Smooth muscle cell of the brain vasculature (primary cell): Measurements from ENCODE around the gene PAX5.

ENCODE experiments used
- DNase-seq: peaks from one replicate; pipeline ENCODE4 v3.0.0-alpha.2; 2012; ENCODE audit warnings: low read depth, low spot score

The PAX5 gene

GRCh38 chr9:36902861-36903524 lies 131.1 kb downstream of the PAX5 start:
- DNase-seq = no peak

GRCh38 chr9:36902080-36902716 lies 131.9 kb downstream of the PAX5 start:
- no peak for DNase-seq

- DNase-seq = no peak
These were observed 132.5 kb downstream of the PAX5 start for GRCh38 chr9:36901528-36901927.

- DNase-seq = no peak
These were observed 133.2 kb downstream of the PAX5 start for GRCh38 chr9:36900856-36901220.

GRCh38 chr9:36900136-36900855 lies 133.8 kb downstream of the PAX5 start:
- no peak for DNase-seq

GRCh38 chr9:36899406-36899805 lies 134.7 kb downstream of the PAX5 start:
- DNase-seq = no peak

GRCh38 chr9:36898431-36899020 lies 135.5 kb downstream of the PAX5 start:
- no peak for DNase-seq

GRCh38 chr9:36897478-36897877 lies 136.6 kb downstream of the PAX5 start:
- no peak for DNase-seq

GRCh38 chr9:36897019-36897418 lies 137.0 kb downstream of the PAX5 start:
- no peak for DNase-seq

GRCh38 chr9:36896296-36896695 lies 137.8 kb downstream of the PAX5 start:
- no peak for DNase-seq

- no peak for DNase-seq
These were observed 138.3 kb downstream of the PAX5 start for GRCh38 chr9:36895744-36896260.

- DNase-seq = no peak
These were observed 139.3 kb downstream of the PAX5 start for GRCh38 chr9:36894695-36895310.

- DNase-seq = no peak
These were observed 140.2 kb downstream of the PAX5 start for GRCh38 chr9:36893911-36894310.

GRCh38 chr9:36893184-36893583 lies 140.9 kb downstream of the PAX5 start:
- no peak for DNase-seq

GRCh38 chr9:36892279-36892678 lies 141.8 kb downstream of the PAX5 start:
- no peak for DNase-seq

GRCh38 chr9:36891341-36891811 lies 142.7 kb downstream of the PAX5 start:
- no peak for DNase-seq

- no peak for DNase-seq
These were observed 144.2 kb downstream of the PAX5 start for GRCh38 chr9:36889844-36890243.

- no peak for DNase-seq
These were observed 145.5 kb downstream of the PAX5 start for GRCh38 chr9:36888551-36888950.

GRCh38 chr9:36884721-36885120 lies 149.3 kb downstream of the PAX5 start:
- DNase-seq = no peak

- DNase-seq = no peak
These were observed 151.5 kb downstream of the PAX5 start for GRCh38 chr9:36882594-36882993.

- DNase-seq = no peak
These were observed 152.2 kb downstream of the PAX5 start for GRCh38 chr9:36881743-36882441.
